Ascending aorta (tissue), 2 donors: ENCODE measurements around the gene GATA1. TPM values are rescaled to one million over a fixed set of nuclear protein-coding genes. Genes with fewer than 3 reads are reported as not detected.

Experiments
- DNase-seq, 2 donors: peaks; one replicate each; pipeline ENCODE4 v3.0.0-alpha.2; 2019; ENCODE audit warnings: low spot score in 2 of 2
- H3K27ac ChIP-seq, 2 donors: fragments of 200-600 bp; sonication (generic); one replicate each; pipeline ENCODE4 v1.5.1; 2016 to 2017; ENCODE audit warnings: mild to moderate bottlenecking in 1 of 2
- H3K27me3 ChIP-seq: fragments of 200-600 bp; sonication (generic); one replicate; pipeline ENCODE4 v1.5.1; 2017
- H3K36me3 ChIP-seq, 2 donors: fragments of 200-600 bp; sonication (generic); one replicate each; pipeline ENCODE4 v1.5.1; 2016
- H3K4me1 ChIP-seq, 2 donors: fragments of 200-600 bp; sonication (generic); one replicate each; pipeline ENCODE4 v1.5.1; 2016 to 2017; ENCODE audit warnings: mild to moderate bottlenecking in 1 of 2
- H3K4me3 ChIP-seq, 2 donors: fragments of 200-600 bp; sonication (generic); one replicate each; pipeline ENCODE4 v1.5.1; 2016 to 2017; ENCODE audit warnings: mild to moderate bottlenecking in 1 of 2
- H3K9me3 ChIP-seq, 2 donors: fragments of 200-600 bp; sonication (generic); one replicate each; pipeline ENCODE4 v1.5.1; 2016
- intact Hi-C: fragments of 100-400 bp; cut with DNase I; formaldehyde crosslinking; loops from one replicate; pipeline ENCODE4 v1.15.1; 2023
- total RNA-seq: library from RNA; depleted of rRNA; stranded (reverse); fragments of >200 nt; gene quantifications from one replicate; pipeline ENCODE4 v1.1.0, GENCODE V29; 2016
- TF ChIP-seq, protein P1 (sequence below), 3 experiments: fragments of 200-600 bp in 2 of 3; fragments of 450-650 bp in 1 of 3; sonication (generic) in 2 of 3; IDR thresholded peaks; one replicate each; pipeline ENCODE4 v1.5.1; 2016 to 2019; ENCODE audit warnings: antibody characterized with exemption in 3 of 3, mild to moderate bottlenecking in 1 of 3, moderate library complexity in 1 of 3

Gene GATA1
- total RNA-seq, 1 donor from 2014 or later = not detected

DNA sequence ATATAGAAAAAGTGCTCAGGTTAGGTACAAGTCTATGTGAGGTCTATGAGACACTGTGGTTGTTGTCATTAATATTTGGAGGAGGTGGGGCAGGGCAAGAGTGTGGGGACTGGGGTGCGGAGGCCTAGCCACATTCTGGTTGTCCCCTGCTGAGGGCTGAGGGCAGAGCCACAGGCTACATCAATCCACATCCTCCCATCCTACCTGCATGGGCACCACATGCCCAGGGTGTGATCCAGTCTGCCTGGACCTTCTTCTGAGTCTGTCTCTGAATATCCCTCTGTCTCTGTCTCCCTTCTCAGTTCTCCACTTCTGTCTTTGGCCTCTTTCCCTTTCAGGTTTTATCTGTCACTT lies 1.2 kb upstream of the GATA1 start:
- H3K27me3 ChIP-seq = no peaks in the 10 kb centered on the region
- intact Hi-C loops = no loop called here
- H3K36me3 ChIP-seq = no peaks in the 10 kb centered on the region
- no peaks in the 10 kb centered on the region for H3K9me3 ChIP-seq
- no peaks in the 10 kb centered on the region for H3K4me1 ChIP-seq
- no peak overlapping the region for H3K4me3 ChIP-seq
- no peak for DNase-seq
- TF ChIP-seq, protein P1, sequence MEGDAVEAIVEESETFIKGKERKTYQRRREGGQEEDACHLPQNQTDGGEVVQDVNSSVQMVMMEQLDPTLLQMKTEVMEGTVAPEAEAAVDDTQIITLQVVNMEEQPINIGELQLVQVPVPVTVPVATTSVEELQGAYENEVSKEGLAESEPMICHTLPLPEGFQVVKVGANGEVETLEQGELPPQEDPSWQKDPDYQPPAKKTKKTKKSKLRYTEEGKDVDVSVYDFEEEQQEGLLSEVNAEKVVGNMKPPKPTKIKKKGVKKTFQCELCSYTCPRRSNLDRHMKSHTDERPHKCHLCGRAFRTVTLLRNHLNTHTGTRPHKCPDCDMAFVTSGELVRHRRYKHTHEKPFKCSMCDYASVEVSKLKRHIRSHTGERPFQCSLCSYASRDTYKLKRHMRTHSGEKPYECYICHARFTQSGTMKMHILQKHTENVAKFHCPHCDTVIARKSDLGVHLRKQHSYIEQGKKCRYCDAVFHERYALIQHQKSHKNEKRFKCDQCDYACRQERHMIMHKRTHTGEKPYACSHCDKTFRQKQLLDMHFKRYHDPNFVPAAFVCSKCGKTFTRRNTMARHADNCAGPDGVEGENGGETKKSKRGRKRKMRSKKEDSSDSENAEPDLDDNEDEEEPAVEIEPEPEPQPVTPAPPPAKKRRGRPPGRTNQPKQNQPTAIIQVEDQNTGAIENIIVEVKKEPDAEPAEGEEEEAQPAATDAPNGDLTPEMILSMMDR (IDR thresholded peaks at IDR 0.05) = no peak
- H3K27ac ChIP-seq = no peak overlapping the region

DNA sequence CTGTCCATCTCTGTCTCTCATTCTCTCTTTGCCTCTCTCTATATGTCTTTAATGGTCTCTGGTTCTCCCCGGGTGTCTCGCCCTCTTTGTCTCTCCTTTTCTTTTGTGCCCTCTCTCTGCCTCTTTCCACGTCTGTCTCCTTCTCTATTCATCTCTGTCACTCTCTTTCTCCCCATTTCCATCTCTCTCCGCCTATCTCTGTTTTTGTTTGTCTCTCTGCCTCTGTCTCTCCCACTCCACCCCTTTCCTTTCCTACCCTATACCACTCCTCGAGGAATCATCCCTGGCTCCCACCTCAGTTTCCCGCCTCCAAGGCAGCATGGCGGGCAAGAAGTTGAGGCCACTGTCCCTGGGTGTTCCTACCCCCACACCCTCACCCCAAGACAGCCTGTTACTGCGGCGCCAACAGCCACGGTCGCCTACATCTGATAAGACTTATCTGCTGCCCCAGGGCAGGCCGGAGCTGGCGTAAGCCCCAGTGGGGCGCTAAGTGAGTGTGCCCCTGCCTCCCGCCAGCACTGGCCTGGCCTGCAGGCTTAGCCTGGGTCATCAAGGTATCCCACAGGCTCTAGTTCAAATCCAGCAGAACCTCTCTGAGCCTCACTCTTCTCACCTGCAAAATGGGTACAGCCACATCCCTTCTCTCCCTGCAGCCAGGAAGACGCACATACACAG lies 713 bp upstream of the GATA1 start:
- intact Hi-C loops = no loop called here
- no peak for DNase-seq
- Histone ChIP-seq H3K27me3 (no peaks in the 10 kb centered on the region), H3K27ac (no peak overlapping the region), H3K4me3 (no peak overlapping the region), H3K36me3 (no peaks in the 10 kb centered on the region), H3K9me3 (no peaks in the 10 kb centered on the region), H3K4me1 (no peaks in the 10 kb centered on the region)
- TF ChIP-seq, protein P1 (IDR thresholded peaks at IDR 0.05) = no peak

DNA sequence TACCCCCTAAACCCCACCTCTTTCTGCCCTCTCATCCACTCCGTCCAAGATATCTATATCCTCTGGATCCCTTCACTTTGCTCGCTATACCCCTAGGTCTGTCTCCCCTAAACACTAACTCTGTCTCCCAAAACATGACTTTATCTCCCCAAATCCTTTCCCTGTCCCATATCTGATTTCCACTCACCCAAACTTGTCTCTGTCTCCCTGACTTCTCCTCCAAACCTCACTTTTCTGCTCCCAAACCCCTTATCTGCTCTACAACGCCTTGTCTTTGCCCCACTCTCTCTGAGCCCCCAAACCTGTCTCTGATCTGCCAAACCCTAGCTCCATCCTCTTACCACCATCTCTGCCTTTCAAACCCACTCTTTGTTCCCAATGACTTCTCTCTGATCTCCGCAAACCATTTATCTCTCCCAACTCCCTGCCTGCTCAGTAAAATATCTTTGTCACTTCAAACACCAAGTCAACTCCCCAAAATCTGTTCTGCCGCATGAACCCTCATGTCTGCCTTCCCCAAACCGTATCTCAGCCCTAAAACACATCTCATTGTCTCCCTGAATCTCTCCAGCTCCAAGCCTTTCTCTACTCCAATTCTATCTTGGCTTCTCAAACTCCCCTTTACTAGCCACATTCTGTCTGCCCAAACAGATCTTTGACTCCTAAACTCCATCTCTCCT lies 575 bp downstream of the GATA1 start:
- no peaks in the 10 kb centered on the region for H3K36me3 ChIP-seq
- no peak for DNase-seq
- TF ChIP-seq, protein P1 (IDR thresholded peaks at IDR 0.05) = no peak
- no peaks in the 10 kb centered on the region for H3K9me3 ChIP-seq
- H3K4me3 ChIP-seq = no peak overlapping the region
- H3K4me1 ChIP-seq = no peaks in the 10 kb centered on the region
- H3K27me3 ChIP-seq = no peaks in the 10 kb centered on the region
- no peak overlapping the region for H3K27ac ChIP-seq
- intact Hi-C loops = no loop called here

DNA sequence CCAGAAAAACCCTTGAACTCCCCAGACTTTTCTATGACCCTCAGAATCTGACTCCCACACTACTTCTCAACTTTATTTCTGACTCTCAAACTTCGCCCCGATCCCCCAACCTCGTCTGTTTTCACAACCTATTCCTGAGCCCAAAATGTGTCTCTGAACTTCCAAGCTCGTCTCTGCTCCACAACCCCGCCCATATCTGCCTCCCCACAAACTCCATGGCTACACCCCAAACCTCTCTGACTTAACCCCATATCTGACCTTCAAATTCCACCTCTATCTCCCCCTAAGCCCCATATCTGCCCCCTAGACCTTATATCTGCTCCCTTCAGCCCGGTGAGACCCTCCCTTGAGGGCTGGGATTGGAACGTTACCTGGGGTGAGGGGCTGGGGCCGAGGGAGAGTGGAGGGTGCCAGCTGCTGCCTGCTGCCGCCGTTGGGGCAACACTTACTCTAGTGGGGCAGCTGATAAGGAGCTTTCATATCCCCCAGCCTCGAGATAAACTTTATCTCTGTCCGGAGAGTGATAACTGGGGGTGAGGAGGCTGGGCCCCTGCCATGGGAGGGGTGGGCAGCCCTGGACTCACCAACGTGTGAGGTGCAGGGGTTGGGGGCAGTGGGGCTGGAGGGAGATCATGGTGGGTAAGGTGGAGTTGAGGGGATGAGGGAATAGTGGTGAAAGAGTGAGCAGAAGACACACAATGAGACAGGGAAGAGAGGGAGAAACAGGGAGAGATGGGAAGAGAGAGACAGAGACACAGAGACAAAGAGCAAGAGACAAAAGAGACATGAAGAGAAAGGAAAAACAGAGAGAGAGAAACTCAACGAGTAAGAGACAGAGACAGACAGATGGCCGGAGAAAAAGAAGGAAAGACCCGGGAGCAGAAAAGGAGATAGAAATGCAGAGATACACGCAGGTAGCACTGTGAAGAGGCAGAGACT lies 1.4 kb downstream of the GATA1 start:
- no peak for DNase-seq
- Histone ChIP-seq H3K9me3 (no peaks in the 10 kb centered on the region), H3K36me3 (no peaks in the 10 kb centered on the region), H3K27ac (no peak overlapping the region), H3K4me3 (no peak overlapping the region), H3K27me3 (no peaks in the 10 kb centered on the region), H3K4me1 (no peaks in the 10 kb centered on the region)
- intact Hi-C loops = no loop called here
- TF ChIP-seq, protein P1 (IDR thresholded peaks at IDR 0.05) = no peak

DNA sequence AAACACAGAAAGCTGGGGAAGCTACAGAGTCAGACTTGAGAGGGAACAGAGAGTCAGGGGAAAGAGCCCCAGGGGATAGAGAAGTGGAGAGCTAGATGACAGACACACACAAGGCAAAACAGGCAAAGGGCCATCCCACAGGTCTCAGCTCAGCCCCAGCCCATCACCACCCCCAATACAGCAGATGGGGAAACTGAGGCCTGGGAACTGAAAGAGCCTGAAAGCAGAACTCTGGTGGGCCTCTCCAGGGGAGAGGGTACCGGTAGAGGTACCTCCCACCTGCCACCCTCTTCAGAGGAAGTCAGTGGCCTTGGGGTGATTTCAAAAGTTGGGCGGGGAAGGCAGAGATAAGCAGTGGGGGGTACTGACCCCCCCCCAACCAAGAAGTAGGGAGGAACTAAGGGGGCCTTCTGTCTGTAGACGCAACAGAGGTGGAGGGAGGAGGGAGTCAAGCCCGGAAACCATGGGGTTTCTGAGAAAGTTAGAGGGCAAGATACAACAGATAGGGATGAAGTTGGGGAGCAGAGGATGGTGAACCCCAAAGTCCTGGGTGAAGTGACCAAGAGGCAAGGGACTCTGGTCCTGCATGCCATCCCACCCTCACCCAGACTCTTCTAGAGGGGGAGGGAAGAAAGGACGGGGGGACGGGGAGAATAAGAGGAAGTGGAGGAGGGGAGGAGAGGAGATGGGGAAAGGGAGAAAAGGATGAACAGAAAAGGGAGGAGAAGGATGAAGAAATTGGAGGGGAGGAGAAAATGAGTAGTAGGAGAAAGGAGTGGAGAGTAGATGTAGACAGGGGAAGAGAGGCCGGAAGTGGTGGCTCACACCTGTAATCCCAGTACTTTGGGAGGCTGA lies 3.2 kb downstream of the GATA1 start:
- Histone ChIP-seq H3K4me1 (no peaks in the 10 kb centered on the region), H3K9me3 (no peaks in the 10 kb centered on the region), H3K4me3 (no peak overlapping the region), H3K27ac (no peak overlapping the region), H3K36me3 (no peaks in the 10 kb centered on the region), H3K27me3 (no peaks in the 10 kb centered on the region)
- intact Hi-C loops = no loop called here
- no peak for DNase-seq
- TF ChIP-seq, protein P1 (IDR thresholded peaks at IDR 0.05) = no peak
